CD14-positive monocyte (primary cell): ENCODE data around the gene MRM3. TPM values are rescaled to one million over a fixed set of nuclear protein-coding genes. Genes with fewer than 3 reads are reported as not detected.

ENCODE experiments used
- DNase-seq, 3 donors: peaks; one replicate each; pipeline ENCODE4 v3.0.0-alpha.2; 2011 to 2022
- H2AFZ ChIP-seq: 2 replicates; pipeline ENCODE4 v1.6.0; 2012; ENCODE audit warnings: mild to moderate bottlenecking, low read depth, low read length, inconsistent platforms; ENCODE audit not compliant: insufficient read depth, poor library complexity, severe bottlenecking
- H3K27ac ChIP-seq, 2 donors: 1 replicate in 1 of 2; 2 replicates in 1 of 2; pipeline ENCODE4 v1.5.1; 2012 to 2013; ENCODE audit warnings: low read length in 2 of 2, control low read depth in 1 of 2, inconsistent platforms in 1 of 2, low read depth in 1 of 2, mild to moderate bottlenecking in 1 of 2
- H3K27me3 ChIP-seq, 2 donors: one replicate each; pipeline versions ENCODE4 v1.6.0 to v1.6.1; 2011 to 2013; ENCODE audit warnings: low read length in 2 of 2; ENCODE audit not compliant: control insufficient read depth in 2 of 2, insufficient read depth in 2 of 2
- H3K36me3 ChIP-seq, 2 donors: replicated peaks in 1 of 2; 1 replicate in 1 of 2; 2 replicates in 1 of 2; pipeline versions ENCODE4 v1.5.1 to v1.6.1; 2012 to 2013; ENCODE audit warnings: low read length in 2 of 2, control low read depth in 1 of 2, inconsistent platforms in 1 of 2, mild to moderate bottlenecking in 1 of 2; ENCODE audit not compliant: insufficient read depth in 2 of 2, control insufficient read depth in 1 of 2
- H3K4me1 ChIP-seq, 2 donors: 1 replicate in 1 of 2; 2 replicates in 1 of 2; pipeline versions ENCODE4 v1.5.1 to v1.6.1; 2012 to 2013; ENCODE audit warnings: low read length in 2 of 2, control low read depth in 1 of 2, inconsistent platforms in 1 of 2, mild to moderate bottlenecking in 1 of 2, moderate library complexity in 1 of 2; ENCODE audit not compliant: insufficient read depth in 2 of 2, control insufficient read depth in 1 of 2
- H3K4me2 ChIP-seq: replicated peaks from 2 replicates; pipeline ENCODE3; 2012; ENCODE audit warnings: low read length, moderate library complexity, mild to moderate bottlenecking; ENCODE audit not compliant: poor library complexity, severe bottlenecking; ENCODE audit errors: extremely low read depth
- H3K4me3 ChIP-seq, 3 experiments: fragments of 200-600 bp in 1 of 3; sonication (generic) in 1 of 3; replicated peaks in 1 of 3; 1 replicate in 2 of 3; 2 replicates in 1 of 3; pipeline ENCODE4 v1.5.1; 2011 to 2013; ENCODE audit warnings: low read length in 3 of 3, mild to moderate bottlenecking in 3 of 3, control low read depth in 2 of 3, low read depth in 2 of 3, inconsistent platforms in 1 of 3, moderate library complexity in 1 of 3
- H3K79me2 ChIP-seq: 2 replicates; pipeline ENCODE4 v1.6.0; 2012; ENCODE audit warnings: mild to moderate bottlenecking, control low read depth, inconsistent platforms, low read length, moderate library complexity; ENCODE audit not compliant: insufficient read depth
- H3K9ac ChIP-seq: 2 replicates; pipeline ENCODE4 v1.6.0; 2017; ENCODE audit warnings: low read length, mild to moderate bottlenecking; ENCODE audit not compliant: insufficient read depth, poor library complexity, severe bottlenecking
- H3K9me3 ChIP-seq, 2 donors: replicated peaks in 1 of 2; 1 replicate in 1 of 2; 2 replicates in 1 of 2; pipeline versions ENCODE4 v1.5.1 to v1.6.1; 2012 to 2013; ENCODE audit warnings: low read length in 2 of 2, control low read depth in 1 of 2; ENCODE audit not compliant: control insufficient read depth in 1 of 2, insufficient read depth in 1 of 2
- H4K20me1 ChIP-seq: 2 replicates; pipeline ENCODE4 v1.6.0; 2012; ENCODE audit warnings: mild to moderate bottlenecking, low read length, control low read depth, moderate library complexity; ENCODE audit not compliant: insufficient read depth
- H3K27ac Mint-ChIP-seq, 7 donors: one replicate each; pipeline ENCODE4 v1.8.0; 2020; ENCODE audit warnings: mild to moderate bottlenecking in 7 of 7, mixed read lengths in 7 of 7, moderate library complexity in 6 of 7, inconsistent platforms in 2 of 7
- H3K27me3 Mint-ChIP-seq, 3 donors: one replicate each; pipeline ENCODE4 v1.8.0; 2021 to 2022; ENCODE audit warnings: low read depth in 3 of 3, mild to moderate bottlenecking in 3 of 3, mixed read lengths in 3 of 3, moderate library complexity in 3 of 3, inconsistent platforms in 1 of 3
- H3K36me3 Mint-ChIP-seq, 2 donors: one replicate each; pipeline ENCODE4 v1.8.0; 2020; ENCODE audit warnings: mixed read lengths in 2 of 2, inconsistent platforms in 1 of 2, mild to moderate bottlenecking in 1 of 2
- H3K4me1 Mint-ChIP-seq: one replicate; pipeline ENCODE4 v1.8.0; 2020; ENCODE audit warnings: mild to moderate bottlenecking, mixed read lengths
- H3K4me3 Mint-ChIP-seq, 2 donors: one replicate each; pipeline ENCODE4 v1.8.0; 2020; ENCODE audit warnings: mild to moderate bottlenecking in 2 of 2, mixed read lengths in 2 of 2, moderate library complexity in 1 of 2
- H3K9me3 Mint-ChIP-seq, 7 donors: one replicate each; pipeline ENCODE4 v1.8.0; 2020 to 2022; ENCODE audit warnings: mixed read lengths in 7 of 7, mild to moderate bottlenecking in 6 of 7, moderate library complexity in 6 of 7, inconsistent platforms in 2 of 7
- CTCF ChIP-seq: fragments of 200-600 bp; IDR thresholded peaks from one replicate; pipeline ENCODE4 v1.8.0; 2022; ENCODE audit warnings: antibody characterized with exemption, mild to moderate bottlenecking
- WGBS: methylation state at CpG from one replicate; pipeline ENCODE4 v1.1.5; 2013; ENCODE audit warnings: missing lambda C conversion rate; ENCODE audit not compliant: insufficient coverage; 5-methylcytosine and 5-hydroxymethylcytosine counted together
- intact Hi-C, 2 donors: fragments of 100-400 bp; cut with micrococcal nuclease; formaldehyde crosslinking; loops; one replicate each; pipeline versions ENCODE4 v1.15.0 to v1.15.1; 2023
- polyA plus RNA-seq, 3 donors: library from polyadenylated mRNA; depleted of rRNA in 1 of 3; unstranded in 2 of 3; stranded (reverse) in 1 of 3; fragments of 300-500 nt in 2 of 3; fragments of >200 nt in 1 of 3; fragmentation: Illumina TruSeq in 2 of 3; gene quantifications; 1 replicate in 2 of 3; 2 replicates in 1 of 3; pipeline ENCODE4 v1.2.3, GENCODE V29; 2012 to 2021

The MRM3 gene
- polyA plus RNA-seq, 3 donors: 9.3 to 15.4 (median 12.8) TPM

DNA sequence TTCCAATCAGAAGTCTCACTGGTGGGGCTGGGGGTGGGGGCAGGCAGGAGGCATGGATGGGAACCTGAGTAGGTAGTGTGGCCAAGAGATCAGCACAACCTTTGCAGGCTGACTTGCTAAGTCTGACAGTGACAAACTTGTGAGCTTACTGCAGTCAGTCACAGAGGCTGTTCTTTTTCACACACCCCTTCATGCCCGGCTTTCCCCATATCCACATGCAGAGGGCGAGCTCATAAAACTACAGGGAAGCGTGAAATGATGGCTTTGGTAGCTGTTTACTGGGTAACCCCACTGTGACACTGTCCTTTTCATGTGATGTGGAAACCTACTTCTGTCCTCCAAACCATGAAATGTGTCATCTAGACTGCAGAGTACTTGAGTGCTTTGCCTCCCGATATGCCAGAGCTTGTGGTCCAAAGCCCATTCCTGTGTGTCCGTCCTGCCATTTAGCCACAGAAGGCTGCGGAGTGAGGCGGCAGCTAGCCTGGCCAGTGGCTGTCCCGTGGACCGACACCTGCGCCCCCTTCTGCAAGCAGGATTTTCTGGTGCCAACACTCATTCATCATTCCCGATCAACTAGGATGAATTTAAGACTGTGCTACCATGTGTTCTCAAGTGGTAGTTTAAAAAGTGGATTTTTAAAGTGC, 39.9 kb upstream of the MRM3 start:
- H3K36me3 ChIP-seq: peaks cover 36 to 54% of the 10 kb centered on the region in 2 donors
- H3K27me3 Mint-ChIP-seq: peaks cover 0 to 2% (median 0%) of the 10 kb centered on the region in 3 donors
- H3K9ac ChIP-seq: no peak overlapping the region
- TF ChIP-seq CTCF: no peak
- peaks cover 61 to 62% of the 10 kb centered on the region in 2 donors for H3K36me3 Mint-ChIP-seq
- H3K4me3 ChIP-seq: no peak overlapping the region
- H3K9me3 ChIP-seq: no peaks in the 10 kb centered on the region
- no peak for DNase-seq
- no peak overlapping the region for H3K4me2 ChIP-seq
- peaks cover 18% of the 10 kb centered on the region in 2 donors for H3K4me1 ChIP-seq
- H3K4me1 Mint-ChIP-seq: peaks cover 18% of the 10 kb centered on the region
- H3K27ac ChIP-seq: no peak overlapping the region
- no peaks in the 10 kb centered on the region for H4K20me1 ChIP-seq
- 97% methylated on average over 9 of the region's 11 CpGs for WGBS
- H3K9me3 Mint-ChIP-seq: no peaks in the 10 kb centered on the region
- H3K4me3 Mint-ChIP-seq: no peak overlapping the region
- peaks cover 7% of the 10 kb centered on the region for H3K79me2 ChIP-seq
- no peak overlapping the region for H3K27ac Mint-ChIP-seq
- no peak overlapping the region for H2AFZ ChIP-seq
- intact Hi-C loops: no loop called here
- H3K27me3 ChIP-seq: no peaks in the 10 kb centered on the region

DNA sequence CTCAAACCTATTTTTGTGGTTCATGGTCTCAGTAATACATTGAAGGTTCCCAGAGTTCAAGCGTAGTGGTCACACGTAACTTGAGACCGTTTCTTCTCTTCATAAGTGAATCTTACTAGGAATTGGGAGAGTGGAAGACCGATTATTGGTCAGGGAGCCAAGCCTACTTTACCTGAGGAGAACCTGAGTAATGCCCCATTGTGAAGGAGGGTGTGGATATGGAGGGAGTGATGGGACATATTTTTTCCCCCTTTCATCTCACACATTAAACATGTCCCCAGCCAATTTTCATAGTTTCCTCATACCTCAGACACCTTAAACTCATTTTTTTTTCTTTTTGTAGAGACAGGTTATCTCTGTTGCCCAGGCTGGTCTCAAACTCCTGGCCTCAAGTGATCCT, 39.0 kb upstream of the MRM3 start:
- peak overlapping the region in 2 of 7 donors; percentile 15 to 44 for H3K27ac Mint-ChIP-seq
- peaks cover 44 to 63% of the 10 kb centered on the region in 2 donors for H3K36me3 ChIP-seq
- WGBS: no CpG with 5 or more reads among the region's 4 CpGs

More for the DNA sequence above, 39.0 kb upstream of the MRM3 start:
- Histone ChIP-seq H3K9me3 (no peaks in the 10 kb centered on the region), H4K20me1 (no peaks in the 10 kb centered on the region), H3K4me1 (peaks cover 18% of the 10 kb centered on the region in 2 donors), H3K27me3 (no peaks in the 10 kb centered on the region), H3K4me3 (no peak overlapping the region), H3K9ac (no peak overlapping the region), H3K79me2 (peaks cover 15% of the 10 kb centered on the region), H2AFZ (no peak overlapping the region), H3K27ac (no peak overlapping the region), H3K4me2 (no peak overlapping the region)
- H3K9me3 Mint-ChIP-seq: no peaks in the 10 kb centered on the region
- H3K27me3 Mint-ChIP-seq: peaks cover 0 to 2% (median 2%) of the 10 kb centered on the region in 3 donors
- H3K36me3 Mint-ChIP-seq: peaks cover 70 to 71% of the 10 kb centered on the region in 2 donors
- DNase-seq: no peak
- no peak overlapping the region for H3K4me3 Mint-ChIP-seq
- TF ChIP-seq CTCF: no peak
- H3K4me1 Mint-ChIP-seq: peaks cover 18% of the 10 kb centered on the region
- intact Hi-C loops: no loop called here
